GM10266 (cell line): Measurements from ENCODE around the gene CDH13.

Experiments
- DNase-seq: peaks from one replicate; pipeline ENCODE4 v3.0.0; 2012; ENCODE audit errors: extremely low spot score
- CTCF ChIP-seq: IDR thresholded peaks from 2 replicates; pipeline ENCODE4 v1.5.1; 2012; ENCODE audit warnings: mild to moderate bottlenecking, low read depth; ENCODE audit not compliant: control insufficient read depth, insufficient read depth; ENCODE audit errors: missing control alignments

Gene CDH13

GRCh38 chr16:83768986-83769385 is 1142.2 kb downstream of the CDH13 start:
- DNase-seq, result no peak
- TF ChIP-seq CTCF, result no peak

- DNase-seq, result no peak
- no peak for TF ChIP-seq CTCF
These were observed 1142.7 kb downstream of the CDH13 start for GRCh38 chr16:83769397-83770008.

GRCh38 chr16:83771306-83771942 is 1144.7 kb downstream of the CDH13 start:
- DNase-seq, result no peak
- no peak for TF ChIP-seq CTCF

GRCh38 chr16:83772806-83773205 is 1146.0 kb downstream of the CDH13 start:
- TF ChIP-seq CTCF, result no peak
- no peak for DNase-seq

GRCh38 chr16:83774066-83774465 is 1147.3 kb downstream of the CDH13 start:
- no peak for DNase-seq
- TF ChIP-seq CTCF, result no peak

GRCh38 chr16:83776944-83777343 is 1150.2 kb downstream of the CDH13 start:
- DNase-seq, result no peak
- TF ChIP-seq CTCF, result no peak

- TF ChIP-seq CTCF, result no peak
- DNase-seq, result no peak
These were observed 1153.1 kb downstream of the CDH13 start for GRCh38 chr16:83779886-83780285.
